SIG-M5 (cell line): ENCODE data around the gene ANKRD17.
A peak's percentile ranks its signal among the peaks of the same experiment; 100 is the strongest.
"Not testable (repeated sequence)": the region's sequence is repeated elsewhere in the genome, so short reads cannot be mapped to it uniquely, and the experiment has no call there.

Experiments used
- DNase-seq: peaks from one replicate; lab custom pipeline; 2025; lab: John Stamatoyannopoulos, UW

The ANKRD17 gene

GRCh38 chr4:73258686-73259570, at the start of gene ANKRD17:
ANKRD17 (minus strand) TSS chr4:73258798; CDS start chr4:73258668, 130 bp downstream.
- peak; percentile 14 for DNase-seq

GRCh38 chr4:73308286-73308685, 49.7 kb upstream of the ANKRD17 start:
- peak; percentile 0 for DNase-seq

- no peak for DNase-seq
Observed at GRCh38 chr4:73303711-73304110, 45.1 kb upstream of the ANKRD17 start.

GRCh38 chr4:73299548-73300280, 41.1 kb upstream of the ANKRD17 start:
- DNase-seq = no peak

- DNase-seq = not testable (repeated sequence)
Observed at GRCh38 chr4:73292661-73293060, 34.1 kb upstream of the ANKRD17 start.

GRCh38 chr4:73281982-73282381, 23.4 kb upstream of the ANKRD17 start:
- no peak for DNase-seq

GRCh38 chr4:73281396-73281795, 22.8 kb upstream of the ANKRD17 start:
- DNase-seq = no peak

- DNase-seq = no peak
Observed at GRCh38 chr4:73277201-73277600, 18.6 kb upstream of the ANKRD17 start.

GRCh38 chr4:73275318-73275654, 16.7 kb upstream of the ANKRD17 start:
- no peak for DNase-seq

- DNase-seq = no peak
Observed at GRCh38 chr4:73272816-73273215, 14.2 kb upstream of the ANKRD17 start.

GRCh38 chr4:73267050-73267449, 8.5 kb upstream of the ANKRD17 start:
- DNase-seq = no peak

- DNase-seq = no peak
Observed at GRCh38 chr4:73259571-73260090, 1.0 kb upstream of the ANKRD17 start.

GRCh38 chr4:73258436-73258685, 237 bp downstream of the ANKRD17 start:
- DNase-seq = no peak

- DNase-seq = no peak
Observed at GRCh38 chr4:73257651-73258435, 755 bp downstream of the ANKRD17 start.

- peak; percentile 35 for DNase-seq
Observed at GRCh38 chr4:73257234-73257633, 1.4 kb downstream of the ANKRD17 start.

GRCh38 chr4:73255847-73256246, 2.8 kb downstream of the ANKRD17 start:
- not testable (repeated sequence) for DNase-seq

- DNase-seq = no peak
Observed at GRCh38 chr4:73252001-73252400, 6.6 kb downstream of the ANKRD17 start.

GRCh38 chr4:73251384-73251783, 7.2 kb downstream of the ANKRD17 start:
- DNase-seq = no peak

GRCh38 chr4:73250642-73251041, 8.0 kb downstream of the ANKRD17 start:
- no peak for DNase-seq

GRCh38 chr4:73248821-73249220, 9.8 kb downstream of the ANKRD17 start:
- DNase-seq = no peak

- DNase-seq = no peak
Observed at GRCh38 chr4:73248416-73248815, 10.2 kb downstream of the ANKRD17 start.

- DNase-seq = no peak
Observed at GRCh38 chr4:73247100-73247499, 11.5 kb downstream of the ANKRD17 start.

- DNase-seq = no peak
Observed at GRCh38 chr4:73245955-73246354, 12.6 kb downstream of the ANKRD17 start.
